Measurements from ENCODE around the gene USPL1. TPM values are rescaled to one million over a fixed set of nuclear protein-coding genes. Genes with fewer than 3 reads are reported as not detected.

USPL1 gene
- total and polyA plus RNA-seq, 2 of the 13 experiments (the other 11 are each of a cell fraction or from before 2014, with no cell fraction given): 13.7 to 15.9 TPM

DNA sequence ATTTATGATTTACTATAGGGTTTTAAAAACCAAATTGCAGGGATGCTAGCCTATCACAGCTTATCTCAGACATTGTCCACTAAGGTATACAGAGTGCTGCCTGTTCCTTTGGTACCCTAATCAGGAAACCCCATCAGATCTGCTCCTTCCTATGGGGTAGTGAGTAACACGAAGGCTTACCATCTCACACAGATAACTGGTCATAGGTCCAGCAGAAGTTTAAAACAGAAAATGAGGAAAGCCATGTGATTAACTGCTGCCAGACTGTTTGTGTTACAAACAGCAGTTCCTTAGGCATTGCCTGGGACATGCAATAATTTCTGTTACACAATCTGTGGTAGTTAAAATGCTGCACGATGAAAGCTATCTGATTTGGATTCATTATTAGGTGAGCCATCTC, 64.1 kb downstream of the USPL1 start:
- TF ChIP-seq ZNF782 (CRISPR knock-in tag; IDR thresholded peaks at IDR 0.05; ENCODE audit: borderline replicate concordance) (no peak), ZNF598 (CRISPR knock-in tag; IDR thresholded peaks at IDR 0.05; ENCODE audit: borderline replicate concordance) (no peak), KMT2A (CRISPR knock-in tag; IDR thresholded peaks at IDR 0.05) (no peak), ZNF451 (CRISPR knock-in tag; IDR thresholded peaks at IDR 0.05) (no peak), ZNF563 (CRISPR knock-in tag; IDR thresholded peaks at IDR 0.05) (no peak), ZNF263 (CRISPR knock-in tag; IDR thresholded peaks at IDR 0.05) (no peak), XRCC5 (optimal IDR thresholded peaks at IDR 0.05; ENCODE audit: low read length) (no peak), ZNF160 (CRISPR knock-in tag; IDR thresholded peaks at IDR 0.05) (no peak), MEF2D (CRISPR knock-in tag; IDR thresholded peaks at IDR 0.05) (no peak), JUND (CRISPR knock-in tag; IDR thresholded peaks at IDR 0.05) (no peak), ZNF552 (CRISPR knock-in tag; IDR thresholded peaks at IDR 0.05; ENCODE audit: borderline replicate concordance) (no peak), NCOA1 (CRISPR knock-in tag; IDR thresholded peaks at IDR 0.05) (no peak), ZNF354B (CRISPR knock-in tag; IDR thresholded peaks at IDR 0.05) (no peak), ZNF256 (CRISPR knock-in tag; conservative IDR thresholded peaks at IDR 0.05) (no peak), ZNF382 (CRISPR knock-in tag; IDR thresholded peaks at IDR 0.05; ENCODE audit: borderline replicate concordance) (no peak), ARNT2 (CRISPR knock-in tag; IDR thresholded peaks at IDR 0.05; ENCODE audit: low read depth) (no peak)
- TF ChIP-seq, protein P1, sequence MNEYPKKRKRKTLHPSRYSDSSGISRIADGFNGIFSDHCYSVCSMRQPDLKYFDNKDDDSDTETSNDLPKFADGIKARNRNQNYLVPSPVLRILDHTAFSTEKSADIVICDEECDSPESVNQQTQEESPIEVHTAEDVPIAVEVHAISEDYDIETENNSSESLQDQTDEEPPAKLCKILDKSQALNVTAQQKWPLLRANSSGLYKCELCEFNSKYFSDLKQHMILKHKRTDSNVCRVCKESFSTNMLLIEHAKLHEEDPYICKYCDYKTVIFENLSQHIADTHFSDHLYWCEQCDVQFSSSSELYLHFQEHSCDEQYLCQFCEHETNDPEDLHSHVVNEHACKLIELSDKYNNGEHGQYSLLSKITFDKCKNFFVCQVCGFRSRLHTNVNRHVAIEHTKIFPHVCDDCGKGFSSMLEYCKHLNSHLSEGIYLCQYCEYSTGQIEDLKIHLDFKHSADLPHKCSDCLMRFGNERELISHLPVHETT (CRISPR knock-in tag; conservative IDR thresholded peaks at IDR 0.05): no peak
- TF ChIP-seq, protein P2, sequence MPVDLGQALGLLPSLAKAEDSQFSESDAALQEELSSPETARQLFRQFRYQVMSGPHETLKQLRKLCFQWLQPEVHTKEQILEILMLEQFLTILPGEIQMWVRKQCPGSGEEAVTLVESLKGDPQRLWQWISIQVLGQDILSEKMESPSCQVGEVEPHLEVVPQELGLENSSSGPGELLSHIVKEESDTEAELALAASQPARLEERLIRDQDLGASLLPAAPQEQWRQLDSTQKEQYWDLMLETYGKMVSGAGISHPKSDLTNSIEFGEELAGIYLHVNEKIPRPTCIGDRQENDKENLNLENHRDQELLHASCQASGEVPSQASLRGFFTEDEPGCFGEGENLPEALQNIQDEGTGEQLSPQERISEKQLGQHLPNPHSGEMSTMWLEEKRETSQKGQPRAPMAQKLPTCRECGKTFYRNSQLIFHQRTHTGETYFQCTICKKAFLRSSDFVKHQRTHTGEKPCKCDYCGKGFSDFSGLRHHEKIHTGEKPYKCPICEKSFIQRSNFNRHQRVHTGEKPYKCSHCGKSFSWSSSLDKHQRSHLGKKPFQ (CRISPR knock-in tag; IDR thresholded peaks at IDR 0.05; ENCODE audit: insufficient replicate concordance): no peak
- TF ChIP-seq, protein P3, sequence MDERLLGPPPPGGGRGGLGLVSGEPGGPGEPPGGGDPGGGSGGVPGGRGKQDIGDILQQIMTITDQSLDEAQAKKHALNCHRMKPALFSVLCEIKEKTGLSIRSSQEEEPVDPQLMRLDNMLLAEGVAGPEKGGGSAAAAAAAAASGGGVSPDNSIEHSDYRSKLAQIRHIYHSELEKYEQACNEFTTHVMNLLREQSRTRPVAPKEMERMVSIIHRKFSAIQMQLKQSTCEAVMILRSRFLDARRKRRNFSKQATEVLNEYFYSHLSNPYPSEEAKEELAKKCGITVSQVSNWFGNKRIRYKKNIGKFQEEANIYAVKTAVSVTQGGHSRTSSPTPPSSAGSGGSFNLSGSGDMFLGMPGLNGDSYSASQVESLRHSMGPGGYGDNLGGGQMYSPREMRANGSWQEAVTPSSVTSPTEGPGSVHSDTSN (CRISPR knock-in tag; IDR thresholded peaks at IDR 0.05): no peak
- no peak overlapping the region for H3K4me2 ChIP-seq (ENCODE audit: low read depth, low read length)
- H3K27ac ChIP-seq (ENCODE audit: extremely low read length, insufficient read depth, low read length): no peak overlapping the region
- intact Hi-C loops (cut with micrococcal nuclease; ENCODE audit: unreplicated experiment) (no loop called here), in situ Hi-C loops (cut with HindIII; ENCODE audit: extremely low pct_ligation_motif_present, low pct_unique_long_range_greater_than_20kb) (loop anchor here (10.0 kb wide), 1 partner anchor 63 kb away; no protein-coding TSS in a partner anchor)
- H2AFZ ChIP-seq (ENCODE audit: low read length): no peak overlapping the region
- H3K4me1 ChIP-seq (ENCODE audit: insufficient read depth, low read length): no peaks in the 10 kb centered on the region
- CTCF ChIA-PET (ENCODE audit: low intra/inter-chr PET ratio, low total read pairs): no interaction called here
- no peaks in the 10 kb centered on the region for H3K9me3 ChIP-seq (ENCODE audit: low read length)
- H3K4me3 ChIP-seq (replicated peaks in 1 of 3; ENCODE audit: insufficient read depth in 1 of 3, low read depth in 2 of 3, low read length in 3 of 3): no peak overlapping the region
- FAIRE-seq (no peak), ATAC-seq (no peak), DNase-seq (ENCODE audit: low spot score) (no peak)
- peaks cover 0 to 3% of the 10 kb centered on the region in 2 experiments; a peak in 2 of 5 replicates for H3K27me3 ChIP-seq (ENCODE audit: control insufficient read depth in 1 of 2, insufficient read depth in 2 of 2, low read length in 2 of 2)
- H3K36me3 ChIP-seq (replicated peaks in 1 of 2; ENCODE audit: control insufficient read depth in 1 of 2, insufficient read depth in 2 of 2, low read length in 2 of 2): no peaks in the 10 kb centered on the region
- POLR2A ChIA-PET: no interaction called here
- H3K79me2 ChIP-seq (ENCODE audit: insufficient read depth, low read length): no peaks in the 10 kb centered on the region
- no peak overlapping the region for H3K9ac ChIP-seq (ENCODE audit: insufficient read depth, low read depth, low read length)
- WGBS (ENCODE audit: low lambda C conversion rate): 6% methylated on average over 2 of the region's 2 CpGs
- no TSS peak for BruUV-seq (replicated peaks)
- no peaks in the 10 kb centered on the region for H4K20me1 ChIP-seq (ENCODE audit: insufficient read depth, low read length)
